ENCODE measurements around the gene TOR1AIP1. TPM values are rescaled to one million over a fixed set of nuclear protein-coding genes. Genes with fewer than 3 reads are reported as not detected.

The TOR1AIP1 gene
- total RNA-seq, 1 experiment from 2014 or later, result 21.3 TPM

GRCh38 chr1:179921472-179921871, 39.4 kb downstream of the TOR1AIP1 start:
- Histone ChIP-seq H2AFZ (ENCODE audit: low read length) (no peak overlapping the region), H3F3A (ENCODE audit: low read length, unreplicated experiment) (no peaks in the 10 kb centered on the region), H3K4me3 (ENCODE audit: low read length) (no peak overlapping the region), H3K27me3 (ENCODE audit: low read length) (no peaks in the 10 kb centered on the region), H3K4me2 (ENCODE audit: low read length) (no peak overlapping the region), H3K36me3 (ENCODE audit: low read depth, low read length) (peaks cover 10% of the 10 kb centered on the region; the same call in 1 of the 2 replicates), H3K9ac (ENCODE audit: low read length) (no peak overlapping the region), H3K9me3 (ENCODE audit: low read length) (no peaks in the 10 kb centered on the region), H3K27ac (ENCODE audit: low read length) (no peak overlapping the region), H4K20me1 (ENCODE audit: low read length) (no peaks in the 10 kb centered on the region), H3K9me2 (replicated peaks; ENCODE audit: low read length) (no peaks in the 10 kb centered on the region), H3K79me2 (ENCODE audit: low read length) (no peaks in the 10 kb centered on the region), H3K4me1 (ENCODE audit: insufficient read depth, low read length) (peaks cover 8% of the 10 kb centered on the region)
- ChIA-PET CTCF (no interaction called here), POLR2A (ENCODE audit: unreplicated experiment) (interaction anchor here (0.7 kb wide), 1 partner anchor 11 kb away, joined by 3 read pairs; no protein-coding TSS in a partner anchor)
- intact Hi-C loops (cut with micrococcal nuclease), result no loop called here
- ATAC-seq, result no peak
- DNase-seq, result no peak
- BruUV-seq (replicated peaks), result no TSS peak
- TF ChIP-seq CTCF (conservative IDR thresholded peaks at IDR 0.05; ENCODE audit: low read depth, low read length), result no peak
- TF ChIP-seq EZH2 (IDR thresholded peaks at IDR 0.05; ENCODE audit: low read length, unreplicated experiment), result no peak
- no peak for TF ChIP-seq EZH2phosphoT487 (IDR thresholded peaks at IDR 0.05; ENCODE audit: borderline replicate concordance, low read length)

GRCh38 chr1:179921981-179922872, 40.1 kb downstream of the TOR1AIP1 start:
- no peak overlapping the region for H3K27ac ChIP-seq (ENCODE audit: low read length)
- H3K4me2 ChIP-seq (ENCODE audit: low read length), result no peak overlapping the region
- H3F3A ChIP-seq (ENCODE audit: low read length, unreplicated experiment), result no peaks in the 10 kb centered on the region
- no TSS peak for BruUV-seq (replicated peaks)
- H3K4me1 ChIP-seq (ENCODE audit: insufficient read depth, low read length), result peaks cover 14% of the 10 kb centered on the region
- no peak overlapping the region for H2AFZ ChIP-seq (ENCODE audit: low read length)
- no peaks in the 10 kb centered on the region for H4K20me1 ChIP-seq (ENCODE audit: low read length)
- H3K9ac ChIP-seq (ENCODE audit: low read length), result no peak overlapping the region
- DNase-seq, result no peak
- ATAC-seq, result no peak
- TF ChIP-seq EZH2phosphoT487 (IDR thresholded peaks at IDR 0.05; ENCODE audit: borderline replicate concordance, low read length) (no peak), CTCF (conservative IDR thresholded peaks at IDR 0.05; ENCODE audit: low read depth, low read length) (no peak), EZH2 (IDR thresholded peaks at IDR 0.05; ENCODE audit: low read length, unreplicated experiment) (no peak)
- H3K4me3 ChIP-seq (ENCODE audit: low read length), result no peak overlapping the region
- H3K79me2 ChIP-seq (ENCODE audit: low read length), result no peaks in the 10 kb centered on the region
- POLR2A ChIA-PET (ENCODE audit: unreplicated experiment), result no interaction called here
- CTCF ChIA-PET, result no interaction called here
- no peaks in the 10 kb centered on the region for H3K9me2 ChIP-seq (replicated peaks; ENCODE audit: low read length)
- no peaks in the 10 kb centered on the region for H3K27me3 ChIP-seq (ENCODE audit: low read length)
- no peaks in the 10 kb centered on the region for H3K9me3 ChIP-seq (ENCODE audit: low read length)
- intact Hi-C loops (cut with micrococcal nuclease), result no loop called here
- H3K36me3 ChIP-seq (ENCODE audit: low read depth, low read length), result peaks cover 10% of the 10 kb centered on the region; the same call in 1 of the 2 replicates

- Histone ChIP-seq H3K4me2 (ENCODE audit: low read length) (no peak overlapping the region), H3K9me2 (replicated peaks; ENCODE audit: low read length) (no peaks in the 10 kb centered on the region), H4K20me1 (ENCODE audit: low read length) (no peaks in the 10 kb centered on the region), H3K27ac (ENCODE audit: low read length) (no peak overlapping the region), H3K27me3 (ENCODE audit: low read length) (no peaks in the 10 kb centered on the region), H3K9ac (ENCODE audit: low read length) (no peak overlapping the region), H2AFZ (ENCODE audit: low read length) (no peak overlapping the region), H3K4me3 (ENCODE audit: low read length) (no peak overlapping the region), H3K79me2 (ENCODE audit: low read length) (no peaks in the 10 kb centered on the region), H3K36me3 (ENCODE audit: low read depth, low read length) (peaks cover 8% of the 10 kb centered on the region; the same call in 1 of the 2 replicates), H3K9me3 (ENCODE audit: low read length) (no peaks in the 10 kb centered on the region), H3F3A (ENCODE audit: low read length, unreplicated experiment) (no peaks in the 10 kb centered on the region), H3K4me1 (ENCODE audit: insufficient read depth, low read length) (peaks cover 14% of the 10 kb centered on the region)
- ChIA-PET POLR2A (ENCODE audit: unreplicated experiment) (no interaction called here), CTCF (no interaction called here)
- TF ChIP-seq CTCF (conservative IDR thresholded peaks at IDR 0.05; ENCODE audit: low read depth, low read length) (no peak), EZH2 (IDR thresholded peaks at IDR 0.05; ENCODE audit: low read length, unreplicated experiment) (no peak), EZH2phosphoT487 (IDR thresholded peaks at IDR 0.05; ENCODE audit: borderline replicate concordance, low read length) (no peak)
- intact Hi-C loops (cut with micrococcal nuclease), result no loop called here
- DNase-seq (no peak), ATAC-seq (no peak)
- no TSS peak for BruUV-seq (replicated peaks)
Measured at GRCh38 chr1:179923029-179923428, 40.9 kb downstream of the TOR1AIP1 start.
